ENCODE measurements around the gene RUNDC1. TPM values are rescaled to one million over a fixed set of nuclear protein-coding genes. Genes with fewer than 3 reads are reported as not detected.

Gene RUNDC1
- total and polyA plus RNA-seq, 2 of the 8 experiments (the other 6 are each of a cell fraction or from before 2014, with no cell fraction given): 7.9 to 11.9 TPM

DNA sequence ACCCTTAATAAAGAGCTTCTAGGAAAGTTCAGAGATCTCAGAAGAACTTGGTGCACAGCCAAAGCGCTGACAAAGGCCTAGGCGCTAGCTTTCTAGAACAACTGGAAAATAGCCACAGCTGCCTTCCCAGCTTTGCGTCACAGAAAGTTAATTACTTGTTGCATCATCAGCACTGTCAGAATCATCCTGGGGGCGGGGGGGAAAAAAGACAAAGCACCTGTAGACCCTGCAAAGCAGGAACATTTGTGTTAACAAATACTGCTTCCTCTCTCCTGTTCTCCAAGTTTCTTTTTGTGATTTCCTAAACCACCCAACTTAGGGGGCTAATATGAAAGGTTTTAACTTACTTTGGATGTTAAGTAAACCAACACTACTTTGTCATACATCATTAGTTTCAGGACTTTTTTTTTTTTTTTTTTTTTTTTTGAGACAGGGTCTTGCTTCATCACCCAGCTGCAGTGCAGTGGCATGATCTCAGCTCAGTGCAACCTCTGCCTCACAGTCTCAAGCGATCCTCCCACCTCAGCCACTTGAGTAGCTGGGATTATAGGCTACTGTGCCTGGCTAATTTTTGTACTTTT, 11.3 kb upstream of the RUNDC1 start (continued):
- no peak for TF ChIP-seq HDAC6 (IDR thresholded peaks at IDR 0.05; ENCODE audit: low read depth, low read length)
- TF ChIP-seq SRF (IDR thresholded peaks at IDR 0.05; ENCODE audit: low read depth, low read length): no peak
- TF ChIP-seq POLR2A (IDR thresholded peaks at IDR 0.05; ENCODE audit: control extremely low read depth in 1 of 2, low read depth in 2 of 2, low read length in 2 of 2): no peak
- no peak for TF ChIP-seq CTBP2 (IDR thresholded peaks at IDR 0.05; ENCODE audit: borderline replicate concordance, insufficient read depth, insufficient read length, low read length)
- no peak for TF ChIP-seq POU5F1 (IDR thresholded peaks at IDR 0.05; ENCODE audit: low read depth, low read length)
